HepG2 (cell line): Measurements from ENCODE around the gene PLB1. TPM values are rescaled to one million over a fixed set of nuclear protein-coding genes. Genes with fewer than 3 reads are reported as not detected.

Source experiments
- ASH2L ChIP-seq: fragments of 300-600, 200-600 bp; sonication (generic); IDR thresholded peaks from 2 replicates; pipeline ENCODE4 v1.7.0; 2017; ENCODE audit warnings: low read depth, mild to moderate bottlenecking, moderate library complexity, mixed read lengths, low read length; ENCODE audit not compliant: insufficient read length
- FOXP1 ChIP-seq, 2 experiments: fragments of 450-650 bp in 1 of 2; IDR thresholded peaks; 2 replicates each; pipeline ENCODE4 v1.6.1; 2017 to 2018; ENCODE audit warnings: antibody characterized with exemption in 1 of 2
- GATAD1 ChIP-seq: IDR thresholded peaks from 2 replicates; pipeline ENCODE4 v1.6.1; 2016; ENCODE audit warnings: missing genetic modification reagents, missing compliant biosample characterization
- IKZF1 ChIP-seq: fragments of 450-650 bp; IDR thresholded peaks from 2 replicates; pipeline ENCODE4 v1.7.1; 2016
- KDM5B ChIP-seq: sonication (generic); formaldehyde crosslinking; IDR thresholded peaks from 2 replicates; pipeline ENCODE4 v1.4.0; 2020; ENCODE audit warnings: missing genetic modification reagents, mild to moderate bottlenecking, borderline replicate concordance
- PHB2 ChIP-seq: fragments of 450-650 bp; IDR thresholded peaks from 2 replicates; pipeline ENCODE4 v1.6.1; 2018; ENCODE audit not compliant: partially characterized antibody
- SIX4 ChIP-seq: sonication (generic); formaldehyde crosslinking; IDR thresholded peaks from 2 replicates; pipeline ENCODE4 v1.4.0; 2020; ENCODE audit warnings: missing genetic modification reagents
- TP53 ChIP-seq: sonication (generic); formaldehyde crosslinking; conservative IDR thresholded peaks from 2 replicates; pipeline ENCODE4 v1.4.0; 2020; ENCODE audit warnings: missing genetic modification reagents
- ZBTB33 ChIP-seq: sonication (generic); formaldehyde crosslinking; IDR thresholded peaks from 2 replicates; pipeline ENCODE4 v1.4.0; 2020; ENCODE audit warnings: missing genetic modification reagents
- ZBTB38 ChIP-seq: sonication (generic); formaldehyde crosslinking; IDR thresholded peaks from 2 replicates; pipeline ENCODE4 v1.5.1; 2020; ENCODE audit warnings: mild to moderate bottlenecking, missing genetic modification reagents
- ZNF547 ChIP-seq: sonication (generic); formaldehyde crosslinking; IDR thresholded peaks from 2 replicates; pipeline ENCODE4 v1.5.1; 2020; ENCODE audit warnings: mild to moderate bottlenecking, missing genetic modification reagents
- ZNF605 ChIP-seq: sonication (generic); formaldehyde crosslinking; IDR thresholded peaks from 2 replicates; pipeline ENCODE4 v1.8.0; 2022; ENCODE audit warnings: mild to moderate bottlenecking, missing genetic modification reagents
- ZNF720 ChIP-seq: sonication (generic); formaldehyde crosslinking; IDR thresholded peaks from 2 replicates; pipeline ENCODE4 v1.4.0; 2020; ENCODE audit warnings: missing genetic modification reagents
- ZNF75D ChIP-seq: sonication (generic); formaldehyde crosslinking; IDR thresholded peaks from 2 replicates; pipeline ENCODE4 v1.8.1; 2023; ENCODE audit warnings: missing genetic modification reagents, mild to moderate bottlenecking, borderline replicate concordance
- ZNF773 ChIP-seq: sonication (generic); formaldehyde crosslinking; IDR thresholded peaks from 2 replicates; pipeline ENCODE4 v1.4.0; 2020; ENCODE audit warnings: missing genetic modification reagents, borderline replicate concordance
- ZNF782 ChIP-seq: sonication (generic); formaldehyde crosslinking; IDR thresholded peaks from 2 replicates; pipeline ENCODE4 v1.4.0; 2020; ENCODE audit warnings: missing genetic modification reagents, mild to moderate bottlenecking, borderline replicate concordance
- polyA plus RNA-seq, 8 experiments: library from polyadenylated mRNA; depleted of rRNA in 3 of 8; stranded (reverse) in 7 of 8; unstranded in 1 of 8; fragments of >200 nt; fragmentation: Illumina TruSeq in 4 of 8; extraction: Trizol in 4 of 8; gene quantifications; 2 replicates each; pipeline versions ENCODE4 v1.2.1 to v1.2.3, GENCODE V29; 2011 to 2016; ENCODE audit warnings: low read depth in 4 of 8, missing spikeins in 1 of 8, mixed read lengths in 1 of 8; ENCODE audit not compliant: insufficient read depth in 1 of 8
- total RNA-seq, 5 experiments: library from RNA; depleted of rRNA; stranded (reverse); fragments of >200 nt; fragmentation: Illumina TruSeq; extraction: Trizol; gene quantifications; 2 replicates each; pipeline ENCODE4 v1.2.3, GENCODE V29; 2016; ENCODE audit warnings: low read depth in 1 of 5
- TF ChIP-seq, protein P1 (sequence below): sonication (generic); formaldehyde crosslinking; IDR thresholded peaks from 2 replicates; pipeline ENCODE4 v1.5.0; 2020; ENCODE audit warnings: mild to moderate bottlenecking, missing genetic modification reagents, borderline replicate concordance
- TF ChIP-seq, protein P2 (sequence below): sonication (generic); formaldehyde crosslinking; IDR thresholded peaks from 2 replicates; pipeline ENCODE4 v1.4.0; 2020; ENCODE audit warnings: mild to moderate bottlenecking, low read depth, missing genetic modification reagents
- TF ChIP-seq, protein P3 (sequence below): sonication (generic); formaldehyde crosslinking; IDR thresholded peaks from 2 replicates; pipeline ENCODE4 v1.4.0; 2020; ENCODE audit warnings: mild to moderate bottlenecking, missing genetic modification reagents
- TF ChIP-seq, protein P4 (sequence below): sonication (generic); formaldehyde crosslinking; IDR thresholded peaks from 2 replicates; pipeline ENCODE4 v1.4.0; 2020; ENCODE audit warnings: missing genetic modification reagents

PLB1 gene
- total and polyA plus RNA-seq, 2 of the 13 experiments (the other 11 are each of a cell fraction or from before 2014, with no cell fraction given): 0.20 to 1.8 TPM

DNA sequence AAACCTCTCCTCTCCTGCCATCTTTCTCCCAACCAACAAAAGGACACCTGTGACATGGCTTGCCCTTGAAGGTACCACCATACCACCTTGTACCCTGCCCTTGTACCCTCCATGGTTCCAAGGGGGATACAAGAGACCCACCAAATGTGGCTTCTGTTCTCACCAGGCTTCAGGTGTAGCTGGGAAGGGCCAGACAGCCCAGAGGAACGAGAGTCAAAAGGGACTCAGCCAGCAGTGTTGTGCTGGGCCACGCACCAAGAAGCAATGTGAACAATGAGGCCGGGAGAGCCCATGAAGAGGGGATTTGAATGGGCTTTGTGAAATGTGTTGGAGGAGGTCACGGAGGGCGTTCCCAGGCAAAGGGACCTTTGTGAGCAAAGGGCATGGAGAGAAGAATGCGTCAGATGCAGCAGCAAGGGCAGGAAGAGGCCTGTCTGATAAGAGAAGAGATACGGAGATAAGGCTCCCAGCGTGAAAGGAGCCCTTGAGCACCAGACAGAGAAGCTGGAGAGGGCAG lies 48.6 kb downstream of the PLB1 start (continued):
- TF ChIP-seq, protein P1, sequence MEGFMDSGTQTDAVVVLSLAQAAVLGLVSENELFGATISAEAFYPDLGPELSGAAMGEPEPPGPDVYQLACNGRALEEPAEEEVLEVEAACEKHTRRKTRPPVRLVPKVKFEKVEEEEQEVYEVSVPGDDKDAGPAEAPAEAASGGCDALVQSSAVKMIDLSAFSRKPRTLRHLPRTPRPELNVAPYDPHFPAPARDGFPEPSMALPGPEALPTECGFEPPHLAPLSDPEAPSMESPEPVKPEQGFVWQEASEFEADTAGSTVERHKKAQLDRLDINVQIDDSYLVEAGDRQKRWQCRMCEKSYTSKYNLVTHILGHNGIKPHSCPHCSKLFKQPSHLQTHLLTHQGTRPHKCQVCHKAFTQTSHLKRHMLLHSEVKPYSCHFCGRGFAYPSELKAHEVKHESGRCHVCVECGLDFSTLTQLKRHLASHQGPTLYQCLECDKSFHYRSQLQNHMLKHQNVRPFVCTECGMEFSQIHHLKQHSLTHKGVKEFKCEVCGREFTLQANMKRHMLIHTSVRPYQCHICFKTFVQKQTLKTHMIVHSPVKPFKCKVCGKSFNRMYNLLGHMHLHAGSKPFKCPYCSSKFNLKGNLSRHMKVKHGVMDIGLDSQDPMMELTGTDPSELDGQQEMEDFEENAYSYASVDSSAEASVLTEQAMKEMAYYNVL (CRISPR knock-in tag): peak; percentile 65; the same call in 1 of the 2 replicates
- no peak for TF ChIP-seq ZBTB38 (CRISPR knock-in tag)
- no peak for TF ChIP-seq TP53 (CRISPR knock-in tag)
- TF ChIP-seq ZBTB33 (CRISPR knock-in tag): 0 out of 2 replicates have a peak, but pooled peaks have one; percentile 38
- TF ChIP-seq ASH2L: no peak
- TF ChIP-seq GATAD1 (CRISPR knock-in tag): no peak
- TF ChIP-seq, protein P2, sequence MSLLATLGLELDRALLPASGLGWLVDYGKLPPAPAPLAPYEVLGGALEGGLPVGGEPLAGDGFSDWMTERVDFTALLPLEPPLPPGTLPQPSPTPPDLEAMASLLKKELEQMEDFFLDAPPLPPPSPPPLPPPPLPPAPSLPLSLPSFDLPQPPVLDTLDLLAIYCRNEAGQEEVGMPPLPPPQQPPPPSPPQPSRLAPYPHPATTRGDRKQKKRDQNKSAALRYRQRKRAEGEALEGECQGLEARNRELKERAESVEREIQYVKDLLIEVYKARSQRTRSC (CRISPR knock-in tag): no peak
- TF ChIP-seq ZNF75D (CRISPR knock-in tag): peak; percentile 52; the same call in 1 of the 2 replicates
- no peak for TF ChIP-seq ZNF720 (CRISPR knock-in tag)
- peak; percentile 41; the same call in 1 of the 2 replicates for TF ChIP-seq ZNF547 (CRISPR knock-in tag)
- TF ChIP-seq ZNF782 (CRISPR knock-in tag): no peak
- TF ChIP-seq, protein P3, sequence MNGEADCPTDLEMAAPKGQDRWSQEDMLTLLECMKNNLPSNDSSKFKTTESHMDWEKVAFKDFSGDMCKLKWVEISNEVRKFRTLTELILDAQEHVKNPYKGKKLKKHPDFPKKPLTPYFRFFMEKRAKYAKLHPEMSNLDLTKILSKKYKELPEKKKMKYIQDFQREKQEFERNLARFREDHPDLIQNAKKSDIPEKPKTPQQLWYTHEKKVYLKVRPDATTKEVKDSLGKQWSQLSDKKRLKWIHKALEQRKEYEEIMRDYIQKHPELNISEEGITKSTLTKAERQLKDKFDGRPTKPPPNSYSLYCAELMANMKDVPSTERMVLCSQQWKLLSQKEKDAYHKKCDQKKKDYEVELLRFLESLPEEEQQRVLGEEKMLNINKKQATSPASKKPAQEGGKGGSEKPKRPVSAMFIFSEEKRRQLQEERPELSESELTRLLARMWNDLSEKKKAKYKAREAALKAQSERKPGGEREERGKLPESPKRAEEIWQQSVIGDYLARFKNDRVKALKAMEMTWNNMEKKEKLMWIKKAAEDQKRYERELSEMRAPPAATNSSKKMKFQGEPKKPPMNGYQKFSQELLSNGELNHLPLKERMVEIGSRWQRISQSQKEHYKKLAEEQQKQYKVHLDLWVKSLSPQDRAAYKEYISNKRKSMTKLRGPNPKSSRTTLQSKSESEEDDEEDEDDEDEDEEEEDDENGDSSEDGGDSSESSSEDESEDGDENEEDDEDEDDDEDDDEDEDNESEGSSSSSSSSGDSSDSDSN (CRISPR knock-in tag): peak; percentile 48; the same call in 1 of the 2 replicates
- no peak for TF ChIP-seq IKZF1
- TF ChIP-seq SIX4 (CRISPR knock-in tag): peak; percentile 53; the same call in 1 of the 2 replicates
- TF ChIP-seq ZNF605 (CRISPR knock-in tag): no peak
- no peak for TF ChIP-seq PHB2
- TF ChIP-seq KDM5B (CRISPR knock-in tag): no peak
- TF ChIP-seq ZNF773: no peak
- TF ChIP-seq FOXP1 (IDR thresholded peaks at IDR 0.05): no peak
- TF ChIP-seq FOXP1 (CRISPR knock-in tag; IDR thresholded peaks at IDR 0.05): 0 out of 2 replicates have a peak, but pooled peaks have one; percentile 27
- TF ChIP-seq, protein P4, sequence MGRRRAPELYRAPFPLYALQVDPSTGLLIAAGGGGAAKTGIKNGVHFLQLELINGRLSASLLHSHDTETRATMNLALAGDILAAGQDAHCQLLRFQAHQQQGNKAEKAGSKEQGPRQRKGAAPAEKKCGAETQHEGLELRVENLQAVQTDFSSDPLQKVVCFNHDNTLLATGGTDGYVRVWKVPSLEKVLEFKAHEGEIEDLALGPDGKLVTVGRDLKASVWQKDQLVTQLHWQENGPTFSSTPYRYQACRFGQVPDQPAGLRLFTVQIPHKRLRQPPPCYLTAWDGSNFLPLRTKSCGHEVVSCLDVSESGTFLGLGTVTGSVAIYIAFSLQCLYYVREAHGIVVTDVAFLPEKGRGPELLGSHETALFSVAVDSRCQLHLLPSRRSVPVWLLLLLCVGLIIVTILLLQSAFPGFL (CRISPR knock-in tag): no peak
